ENCODE data around the gene POU2AF1.

The POU2AF1 gene

DNA sequence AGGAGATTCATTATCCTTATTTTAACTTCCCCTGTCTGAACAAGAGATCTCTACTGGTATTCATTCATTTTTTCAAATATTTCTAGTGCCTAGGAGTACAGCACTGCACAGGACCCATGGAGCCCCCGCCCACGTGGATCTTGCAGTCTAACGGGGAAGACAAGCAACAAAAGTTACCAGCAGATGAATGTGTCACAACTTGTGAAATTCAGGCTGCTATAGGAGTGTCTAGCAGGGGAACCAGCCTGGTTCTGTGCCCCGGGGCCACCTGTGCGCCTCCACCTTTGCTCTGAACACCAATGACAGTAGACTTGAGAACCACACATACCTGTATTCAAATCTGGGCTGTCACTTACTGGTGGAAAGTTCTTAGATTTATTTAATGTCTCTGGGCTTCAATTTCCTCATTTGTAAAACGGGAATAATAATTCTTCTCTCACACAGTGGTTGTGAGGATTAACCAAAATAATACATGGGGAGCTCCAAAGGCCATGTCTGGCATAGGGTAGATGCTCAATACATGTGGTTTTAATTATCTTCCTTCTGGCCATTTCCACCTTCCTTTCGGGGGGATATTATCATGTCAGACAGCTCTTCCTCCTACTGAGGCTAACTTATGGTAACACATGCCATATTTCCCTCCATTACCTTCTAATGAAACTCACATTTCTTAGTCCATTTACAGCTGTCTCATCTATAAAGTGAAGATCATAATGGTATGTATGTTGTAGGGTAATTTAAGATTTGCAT is 17.8 kb downstream of the POU2AF1 start:
- DNase-seq (ENCODE audit: low read depth) = no peak

GRCh38 chr11:111360150-111361043 is 18.7 kb downstream of the POU2AF1 start:
- no peak for DNase-seq (ENCODE audit: low read depth)

DNA sequence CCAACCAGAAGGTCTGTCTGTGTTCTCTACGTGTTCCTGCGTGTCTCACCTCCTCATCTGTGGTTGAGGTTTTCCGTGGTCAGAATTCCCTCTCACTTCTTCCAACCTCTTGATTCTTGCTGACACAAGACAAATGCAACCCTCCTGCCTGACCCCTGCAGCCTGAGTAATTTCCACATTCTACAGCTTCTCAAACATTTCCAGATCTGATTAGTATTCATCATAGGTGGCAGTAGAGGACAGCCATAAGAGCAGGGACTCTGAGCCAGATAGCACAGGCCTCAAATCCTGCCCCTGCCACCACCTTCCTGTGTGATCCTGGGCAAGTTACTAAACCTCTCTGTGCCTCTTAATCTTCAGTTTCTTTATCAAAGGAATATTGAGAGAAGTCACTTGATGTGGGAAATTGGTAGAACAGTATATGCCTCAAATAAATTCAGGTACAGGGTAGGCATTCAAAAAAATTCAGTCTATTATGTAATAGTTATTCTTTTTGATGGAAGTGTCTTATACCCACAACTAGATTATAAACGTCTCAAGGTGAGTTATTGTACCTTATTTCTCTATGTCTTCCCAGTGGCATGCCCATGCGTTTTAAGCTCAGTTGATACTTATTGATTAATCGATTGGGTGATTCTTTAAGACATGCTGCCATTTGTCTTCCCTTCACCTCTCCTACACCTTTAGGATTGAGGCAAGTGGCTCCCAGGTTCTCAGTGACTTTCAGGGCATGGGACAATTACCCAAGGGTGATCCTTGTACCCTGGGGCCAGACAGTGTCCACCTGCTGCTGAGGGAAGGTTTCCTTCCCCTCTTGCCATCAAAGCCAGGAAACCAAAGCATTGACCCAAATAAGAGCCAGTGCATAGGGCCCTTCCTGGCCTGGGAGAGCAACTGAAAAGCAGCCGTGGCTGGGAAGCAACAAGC is 19.6 kb downstream of the POU2AF1 start:
- DNase-seq (ENCODE audit: low read depth) = no peak

DNA sequence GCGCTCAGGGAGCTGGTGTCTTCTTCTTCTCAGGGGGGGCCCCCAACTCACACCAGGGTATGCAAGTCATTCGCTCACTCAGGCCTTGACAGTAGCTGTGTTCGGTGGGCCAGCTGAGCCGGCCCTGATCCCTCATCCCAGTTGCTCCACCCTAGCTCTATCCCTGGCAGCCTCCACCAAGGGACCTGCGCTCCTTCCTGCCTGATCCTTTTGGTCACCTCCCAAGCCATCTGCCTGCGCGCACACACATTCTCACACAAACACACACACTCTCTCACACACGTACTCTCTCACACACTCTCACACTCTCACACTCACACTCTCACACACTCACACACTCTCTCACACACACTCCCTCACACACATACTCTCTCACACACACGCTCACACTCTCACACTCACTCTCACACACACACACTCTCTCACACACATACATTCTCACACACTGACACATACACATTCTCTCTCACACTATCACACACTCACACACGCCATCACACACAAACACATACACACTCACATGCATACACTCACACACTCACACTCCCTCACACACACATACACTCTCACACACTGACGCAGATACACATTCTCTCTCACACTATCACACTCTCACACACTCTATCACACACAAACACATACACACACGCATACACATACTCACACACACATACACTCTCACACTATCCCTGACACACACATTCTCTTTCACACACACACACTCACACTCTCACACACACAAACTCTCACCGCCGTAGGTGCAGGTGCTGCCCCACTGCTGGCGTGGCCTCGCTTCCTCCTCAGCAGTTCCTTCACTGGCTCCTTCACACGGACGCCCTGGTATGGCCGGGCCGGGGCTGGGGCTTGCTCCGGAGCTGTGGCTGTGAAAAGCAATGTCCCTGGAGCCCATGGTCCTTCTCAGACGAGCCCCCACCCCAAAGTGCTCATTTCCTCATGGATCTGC is 20.8 kb downstream of the POU2AF1 start:
- no peak for DNase-seq (ENCODE audit: low read depth)

- no peak for DNase-seq (ENCODE audit: low read depth)
Observed at GRCh38 chr11:111357150-111358037, 21.7 kb downstream of the POU2AF1 start.

DNA sequence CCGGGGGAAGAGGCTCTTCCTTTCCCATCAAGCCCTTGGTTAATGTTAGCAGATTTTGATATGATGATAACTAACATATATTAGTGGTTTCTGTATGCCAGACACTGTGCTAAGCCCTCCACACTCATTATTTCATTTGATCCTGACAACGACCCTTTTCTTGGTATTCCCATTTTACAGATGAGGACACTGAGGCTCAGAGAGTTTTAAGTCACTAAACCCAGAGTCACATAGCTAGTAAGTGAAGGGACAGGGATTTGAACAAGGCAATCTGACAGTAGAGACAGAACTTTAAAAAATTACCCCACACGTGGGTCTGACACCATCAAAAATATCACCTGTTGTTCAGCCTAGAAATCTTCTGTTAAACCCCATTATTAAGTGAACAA is 22.4 kb downstream of the POU2AF1 start:
- DNase-seq (ENCODE audit: low read depth) = no peak

- DNase-seq (ENCODE audit: low read depth) = no peak
Observed at GRCh38 chr11:111355956-111356659, 23.0 kb downstream of the POU2AF1 start.

DNA sequence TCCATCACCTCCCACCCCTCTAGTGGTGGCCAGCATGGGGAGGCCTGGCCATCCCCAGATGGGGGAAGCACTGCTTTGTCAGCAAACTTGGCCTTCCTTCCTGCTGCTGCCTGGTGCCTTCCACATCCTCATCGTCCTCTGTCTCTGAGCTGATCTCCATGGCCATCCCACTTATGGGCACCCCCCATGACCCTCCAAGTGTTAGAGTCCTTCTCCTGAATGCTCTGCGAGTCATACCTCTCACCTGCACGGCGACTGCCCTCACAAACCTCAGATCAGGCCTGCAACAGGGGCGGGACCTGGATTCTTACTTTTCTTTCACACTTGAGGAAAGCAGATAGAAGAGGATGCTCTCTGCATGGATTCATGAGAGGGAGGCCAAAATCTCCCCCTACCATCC is 24.0 kb downstream of the POU2AF1 start:
- no peak for DNase-seq (ENCODE audit: low read depth)

GRCh38 chr11:111354601-111354891 is 24.5 kb downstream of the POU2AF1 start:
- no peak for DNase-seq (ENCODE audit: low read depth)

DNA sequence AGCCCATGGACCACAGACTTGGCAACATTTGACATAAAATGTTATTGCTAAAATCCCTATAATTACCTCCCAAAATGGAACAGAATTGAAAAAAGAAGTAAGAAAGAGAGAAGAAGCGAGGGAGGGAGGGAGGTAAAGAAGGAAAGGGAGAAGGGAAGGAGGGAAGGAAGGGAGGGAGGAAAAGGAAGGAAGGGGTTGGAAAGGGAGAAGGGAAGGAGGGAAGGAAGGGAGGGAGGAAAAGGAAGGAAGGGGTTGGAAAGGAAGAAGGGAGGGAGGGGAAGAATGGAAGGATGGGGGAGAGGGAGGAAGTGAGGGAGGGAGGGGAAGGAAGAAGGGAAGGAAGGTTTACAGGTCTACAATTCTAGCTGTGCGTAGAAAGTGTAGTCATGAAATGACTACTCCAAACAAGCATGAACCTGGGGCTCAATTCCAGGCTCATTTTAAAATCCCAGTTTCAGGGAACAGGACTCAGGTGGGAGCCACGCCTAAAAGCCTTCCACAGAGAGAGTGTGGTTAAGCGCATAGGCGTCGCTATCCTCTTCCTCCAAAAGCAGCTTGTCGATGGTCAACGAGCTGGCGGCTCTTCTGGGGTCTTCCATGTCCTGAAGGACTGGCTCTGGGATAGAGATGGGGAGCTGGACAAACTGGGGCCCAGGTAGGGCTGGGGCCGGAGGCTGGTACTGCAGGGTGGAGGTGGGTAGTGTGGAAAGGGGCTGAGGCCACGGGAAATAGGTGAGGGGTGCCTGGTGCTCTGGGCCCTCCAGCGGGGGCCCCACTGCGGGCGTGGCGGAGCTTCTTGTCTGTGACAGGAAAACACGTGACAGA is 25.1 kb downstream of the POU2AF1 start:
- DNase-seq (ENCODE audit: low read depth) = no peak

- no peak for DNase-seq (ENCODE audit: low read depth)
Observed at GRCh38 chr11:111352935-111353710, 26.0 kb downstream of the POU2AF1 start.

- no peak for DNase-seq (ENCODE audit: low read depth)
Observed at GRCh38 chr11:111352231-111352746, 26.8 kb downstream of the POU2AF1 start.

DNA sequence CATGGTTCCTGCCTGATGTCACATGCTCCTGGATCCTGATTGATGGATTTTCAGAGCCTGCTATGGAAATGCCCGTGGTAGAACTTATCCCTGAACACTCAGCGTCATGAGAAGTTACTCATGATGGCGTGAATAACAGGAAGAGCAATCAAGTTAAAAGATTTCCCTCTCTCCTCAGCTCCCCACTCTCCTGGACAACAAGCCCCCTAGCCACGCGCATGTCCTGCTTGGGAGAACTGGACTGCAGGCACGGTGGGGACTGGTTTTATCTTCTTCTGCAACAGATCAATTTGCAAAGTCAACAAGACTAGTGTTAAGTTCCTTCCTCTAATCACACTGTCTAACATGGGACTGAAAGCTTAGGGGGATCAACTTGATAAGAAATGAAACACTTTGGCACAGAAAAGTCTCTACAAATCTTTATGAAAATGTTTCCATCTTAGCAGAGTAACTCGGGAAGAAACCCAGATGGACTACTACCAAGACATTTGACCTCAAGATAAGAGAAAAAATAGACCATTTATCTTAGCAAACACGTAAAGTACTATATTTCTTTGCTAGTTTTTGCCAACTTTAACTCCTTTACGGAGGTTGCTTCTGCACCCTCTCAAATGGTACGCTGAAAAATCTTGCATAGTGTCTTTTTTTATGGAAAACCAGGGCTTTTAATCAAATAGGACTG is 27.6 kb downstream of the POU2AF1 start:
- no peak for DNase-seq (ENCODE audit: low read depth)

GRCh38 chr11:111350811-111351210 is 28.3 kb downstream of the POU2AF1 start:
- DNase-seq (ENCODE audit: low read depth) = no peak

DNA sequence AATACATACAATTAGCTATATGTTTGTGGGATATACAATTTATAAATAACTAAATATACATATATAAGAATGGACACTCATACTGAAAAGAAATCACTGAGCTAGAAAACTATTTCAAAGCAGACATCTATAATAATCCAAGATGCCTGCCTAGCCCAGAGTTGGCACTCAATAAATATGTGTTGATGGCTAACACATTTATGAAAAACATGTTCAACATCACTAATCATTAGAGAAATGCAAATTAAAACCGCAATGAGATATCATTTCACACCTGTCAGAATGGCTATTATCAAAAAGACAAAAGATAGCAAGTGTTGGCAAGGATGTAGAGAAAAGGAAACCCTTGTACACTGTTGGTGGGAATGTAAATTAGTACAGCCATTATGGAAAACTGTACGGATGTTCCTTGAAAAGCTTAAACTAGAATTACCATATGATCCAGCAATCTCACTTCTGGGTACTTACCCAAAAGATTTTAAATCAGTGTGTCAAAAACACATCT is 29.8 kb downstream of the POU2AF1 start:
- no peak for DNase-seq (ENCODE audit: low read depth)

DNA sequence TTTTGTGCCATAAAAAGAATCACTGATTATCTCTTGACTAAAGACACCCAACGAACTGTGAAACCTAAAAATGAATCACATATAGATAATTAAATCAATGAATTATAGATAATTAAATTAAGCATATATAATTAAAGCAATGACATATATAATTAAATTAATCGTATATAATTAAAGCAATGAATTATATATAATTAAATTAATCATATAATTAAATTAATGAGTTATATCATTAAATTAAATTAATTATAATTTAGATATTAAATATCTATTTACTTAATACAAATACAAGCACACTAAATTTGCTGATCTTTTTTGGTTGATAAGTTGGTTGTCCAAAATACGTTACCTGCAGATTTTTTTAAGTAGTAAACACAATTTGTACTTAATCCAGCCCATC is 30.9 kb downstream of the POU2AF1 start:
- no peak for DNase-seq (ENCODE audit: low read depth)

- DNase-seq (ENCODE audit: low read depth) = no peak
Observed at GRCh38 chr11:111347723-111348115, 31.4 kb downstream of the POU2AF1 start.

All from activated T-helper 9 cell treated with anti-CD3 and anti-CD28 coated beads, Interleukin-2, amount 50 U/mL, for 16 hours (primary cell).